Measurements from ENCODE around the gene FHOD1. TPM values are rescaled to one million over a fixed set of nuclear protein-coding genes. Genes with fewer than 3 reads are reported as not detected.
A peak's percentile ranks its signal among the peaks of the same experiment; 100 is the strongest.

Gene FHOD1
- polyA plus RNA-seq, 1 experiment = 21.2 TPM

DNA sequence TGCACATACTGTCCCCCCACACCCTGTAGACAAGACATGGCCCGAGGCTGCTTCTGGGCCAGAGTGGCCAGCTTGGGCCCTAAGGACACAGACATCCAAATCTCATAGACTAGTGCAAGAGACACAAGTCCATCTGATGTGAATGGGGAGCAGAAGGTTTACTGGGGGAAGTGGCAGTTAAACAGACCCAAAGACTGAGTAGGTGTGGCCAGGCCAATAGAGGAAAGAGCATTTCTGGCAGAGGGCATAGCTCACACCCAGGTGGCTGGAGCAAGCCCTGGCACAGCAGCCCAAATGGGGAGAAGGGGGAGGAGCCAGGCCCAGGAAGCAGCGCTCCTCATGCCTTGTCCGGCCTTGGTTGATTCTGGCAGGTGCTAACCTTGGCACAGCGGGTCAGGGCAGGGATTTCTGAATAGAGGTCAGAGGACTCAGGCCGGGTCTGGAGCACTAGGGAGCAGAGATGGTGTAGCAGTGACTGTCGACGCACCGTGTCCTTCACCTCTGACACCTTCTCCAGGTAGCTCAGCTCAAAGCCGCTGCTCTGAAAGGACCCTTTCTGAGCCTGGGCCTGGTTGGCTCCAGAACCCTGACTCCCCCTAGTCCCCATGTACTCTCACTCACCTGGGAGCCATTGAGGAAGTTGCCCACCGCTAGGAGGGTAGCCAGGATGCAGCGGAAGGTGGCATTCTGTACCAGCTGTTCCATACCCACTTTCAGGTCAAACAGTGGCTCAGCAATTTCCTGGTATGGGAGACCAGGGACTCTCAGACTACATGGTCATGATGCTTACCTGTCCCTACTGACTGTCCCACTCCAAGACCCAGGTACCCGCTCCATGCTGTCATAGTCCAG, 16.2 kb downstream of the FHOD1 start:
- ChIA-PET POLR2A (interaction anchor here (0.6 to 1.9 kb wide), 7 partner anchors 9 to 363 kb away, joined by 3 to 6 read pairs (median 3); partner anchors contain the start of gene FHOD1), CTCF (interaction anchor here (0.5 kb wide), 1 partner anchor 163 kb away, joined by 6 read pairs; no protein-coding TSS in a partner anchor)
- Histone ChIP-seq H3K4me3 (ENCODE audit: low read depth, low read length) (no peak overlapping the region), H3K9me3 (ENCODE audit: control insufficient read depth, insufficient read depth, low read length) (no peaks in the 10 kb centered on the region; the same call in 1 of the 2 replicates), H3K27me3 (ENCODE audit: control insufficient read depth, insufficient read depth, low read length) (no peaks in the 10 kb centered on the region), H3K27ac (ENCODE audit: low read depth, low read length) (no peak overlapping the region)
- DNase-seq (ENCODE audit: low read depth, low spot score) = no peak
- TF ChIP-seq, protein P1, sequence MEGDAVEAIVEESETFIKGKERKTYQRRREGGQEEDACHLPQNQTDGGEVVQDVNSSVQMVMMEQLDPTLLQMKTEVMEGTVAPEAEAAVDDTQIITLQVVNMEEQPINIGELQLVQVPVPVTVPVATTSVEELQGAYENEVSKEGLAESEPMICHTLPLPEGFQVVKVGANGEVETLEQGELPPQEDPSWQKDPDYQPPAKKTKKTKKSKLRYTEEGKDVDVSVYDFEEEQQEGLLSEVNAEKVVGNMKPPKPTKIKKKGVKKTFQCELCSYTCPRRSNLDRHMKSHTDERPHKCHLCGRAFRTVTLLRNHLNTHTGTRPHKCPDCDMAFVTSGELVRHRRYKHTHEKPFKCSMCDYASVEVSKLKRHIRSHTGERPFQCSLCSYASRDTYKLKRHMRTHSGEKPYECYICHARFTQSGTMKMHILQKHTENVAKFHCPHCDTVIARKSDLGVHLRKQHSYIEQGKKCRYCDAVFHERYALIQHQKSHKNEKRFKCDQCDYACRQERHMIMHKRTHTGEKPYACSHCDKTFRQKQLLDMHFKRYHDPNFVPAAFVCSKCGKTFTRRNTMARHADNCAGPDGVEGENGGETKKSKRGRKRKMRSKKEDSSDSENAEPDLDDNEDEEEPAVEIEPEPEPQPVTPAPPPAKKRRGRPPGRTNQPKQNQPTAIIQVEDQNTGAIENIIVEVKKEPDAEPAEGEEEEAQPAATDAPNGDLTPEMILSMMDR (IDR thresholded peaks at IDR 0.05; ENCODE audit: low read depth, low read length) = no peak

DNA sequence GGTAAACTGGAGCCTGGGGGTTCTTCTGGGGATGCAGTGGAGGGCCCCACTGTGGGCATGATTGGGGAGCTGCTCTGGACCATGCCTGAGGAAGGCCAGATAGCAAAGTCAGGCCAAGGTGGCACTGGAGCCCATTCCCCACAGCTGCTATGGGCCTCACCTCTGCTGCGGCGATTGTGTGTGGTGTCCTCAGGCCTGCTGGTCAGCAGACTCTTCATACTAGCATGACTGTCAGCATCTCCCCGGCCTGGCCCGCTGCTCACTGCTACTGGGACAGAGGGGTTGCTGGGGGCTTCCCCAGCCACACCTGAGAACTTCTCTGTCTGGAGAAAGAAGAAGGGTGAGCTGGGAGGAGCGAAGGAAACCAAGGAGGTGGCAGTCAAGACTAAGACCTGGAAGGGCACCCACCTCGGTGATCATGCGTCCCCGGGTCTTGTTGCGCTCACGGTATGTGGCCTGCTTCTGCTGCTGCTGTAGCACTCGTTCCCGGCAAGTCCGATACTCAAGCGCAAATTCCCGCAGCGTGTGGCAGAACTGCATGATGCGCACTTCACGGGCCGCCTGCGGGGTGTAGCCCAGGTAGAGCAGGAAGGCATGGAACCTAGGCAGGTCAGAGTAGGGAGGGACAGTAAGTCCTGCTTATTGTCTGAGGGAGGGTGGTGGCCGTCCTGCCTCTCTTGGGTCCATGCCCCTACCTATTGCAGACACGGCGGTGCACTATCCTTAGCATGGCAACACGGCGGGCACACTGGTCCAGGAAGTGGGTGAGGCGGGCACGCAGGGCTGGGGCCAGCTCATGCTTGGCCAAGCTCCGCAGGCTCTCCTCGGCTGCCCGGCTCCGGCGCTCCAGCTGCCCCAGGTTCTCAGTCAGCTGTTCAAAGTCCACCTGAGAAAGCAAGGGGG, 17.1 kb downstream of the FHOD1 start:
- POLR2A ChIA-PET = interaction anchor here (0.8 to 1.9 kb wide), 3 partner anchors 11 to 17 kb away, joined by 3 to 6 read pairs (median 3); partner anchors contain the start of gene FHOD1
- TF ChIP-seq, protein P1 (IDR thresholded peaks at IDR 0.05; ENCODE audit: low read depth, low read length) = no peak
- no peak overlapping the region for H3K27ac ChIP-seq (ENCODE audit: low read depth, low read length)
- CTCF ChIA-PET = no interaction called here
- H3K4me3 ChIP-seq (ENCODE audit: low read depth, low read length) = no peak overlapping the region
- no peaks in the 10 kb centered on the region; the same call in 1 of the 2 replicates for H3K9me3 ChIP-seq (ENCODE audit: control insufficient read depth, insufficient read depth, low read length)
- H3K27me3 ChIP-seq (ENCODE audit: control insufficient read depth, insufficient read depth, low read length) = no peaks in the 10 kb centered on the region
- DNase-seq (ENCODE audit: low read depth, low spot score) = no peak

DNA sequence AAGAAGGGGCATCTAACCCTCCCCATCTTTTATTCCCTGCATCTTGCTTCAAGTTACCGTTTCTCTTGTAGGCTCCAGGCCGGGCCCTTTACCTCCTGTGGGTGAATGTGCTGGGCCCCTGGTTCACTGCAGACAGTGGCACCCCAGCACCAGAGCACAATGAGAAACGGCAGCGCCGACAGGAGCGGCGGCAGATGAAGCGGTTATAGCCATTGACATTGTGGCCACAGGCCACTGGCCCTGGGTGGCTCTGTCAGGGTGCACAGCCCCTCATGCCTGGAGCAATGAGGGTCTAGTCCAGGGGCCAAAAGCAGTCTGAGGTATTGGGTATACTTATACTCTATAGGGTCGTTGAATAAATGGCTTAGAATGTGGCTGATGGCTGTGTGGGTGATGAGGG, 18.4 kb downstream of the FHOD1 start:
- Histone ChIP-seq H3K27ac (ENCODE audit: low read depth, low read length) (no peak overlapping the region), H3K4me3 (ENCODE audit: low read depth, low read length) (no peak overlapping the region), H3K27me3 (ENCODE audit: control insufficient read depth, insufficient read depth, low read length) (no peaks in the 10 kb centered on the region), H3K9me3 (ENCODE audit: control insufficient read depth, insufficient read depth, low read length) (no peaks in the 10 kb centered on the region; the same call in 1 of the 2 replicates)
- TF ChIP-seq, protein P1 (IDR thresholded peaks at IDR 0.05; ENCODE audit: low read depth, low read length) = no peak
- no peak for DNase-seq (ENCODE audit: low read depth, low spot score)
- ChIA-PET CTCF (no interaction called here), POLR2A (no interaction called here)

DNA sequence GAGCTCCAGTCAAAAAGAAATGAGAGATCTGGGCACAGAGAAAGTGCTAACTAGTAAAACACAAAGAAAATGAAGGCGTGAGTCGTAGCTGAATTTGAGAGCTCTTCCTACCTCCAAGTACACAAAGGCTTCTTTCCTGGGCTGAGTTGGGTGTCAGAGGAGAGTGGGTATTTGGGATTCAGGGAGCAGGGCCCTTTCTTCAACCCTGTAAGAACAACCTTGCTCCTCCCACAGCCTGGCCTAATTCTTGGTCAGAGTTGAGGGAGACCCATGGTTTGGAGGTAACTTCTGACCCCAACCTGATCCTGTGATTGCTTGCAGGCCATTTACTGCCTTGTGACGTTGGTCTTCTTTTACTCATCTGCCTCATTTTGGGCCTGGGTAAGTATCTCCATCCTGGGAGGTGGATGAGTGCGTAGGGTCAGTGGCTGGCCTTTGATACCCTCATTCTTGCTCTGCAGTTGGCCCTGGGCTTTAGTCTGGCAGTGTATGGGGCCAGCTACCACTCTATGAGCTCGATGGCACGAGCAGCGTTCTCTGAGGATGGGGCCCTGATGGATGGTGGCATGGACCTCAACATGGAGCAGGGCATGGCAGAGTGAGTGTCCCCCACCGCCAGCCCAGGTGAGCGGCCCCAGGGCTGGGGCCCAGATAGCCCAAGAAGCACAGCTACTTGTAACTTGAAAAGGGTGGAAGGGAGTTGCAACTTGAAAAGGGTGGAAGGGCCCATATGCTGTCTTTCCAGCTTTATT, 19.1 kb downstream of the FHOD1 start:
- ChIA-PET CTCF (no interaction called here), POLR2A (interaction anchor here (1.6 to 2.2 kb wide), 7 partner anchors 8 to 49 kb away, joined by 7 to 12 read pairs (median 8); partner anchors contain the start of genes ELMO3 and FHOD1)
- Histone ChIP-seq H3K27ac (ENCODE audit: low read depth, low read length) (no peak overlapping the region), H3K4me3 (ENCODE audit: low read depth, low read length) (peak overlapping the region; percentile 99), H3K9me3 (ENCODE audit: control insufficient read depth, insufficient read depth, low read length) (no peaks in the 10 kb centered on the region; the same call in 1 of the 2 replicates), H3K27me3 (ENCODE audit: control insufficient read depth, insufficient read depth, low read length) (no peaks in the 10 kb centered on the region)
- TF ChIP-seq, protein P1 (IDR thresholded peaks at IDR 0.05; ENCODE audit: low read depth, low read length) = no peak
- no peak for DNase-seq (ENCODE audit: low read depth, low spot score)
